HepG2 (cell line): ENCODE results near the gene TACC2.

ENCODE experiments used
- CREB1 ChIP-seq, 2 experiments: fragments of 450-650 bp in 1 of 2; IDR thresholded peaks; 2 replicates each; pipeline ENCODE4 v1.6.1; 2016 to 2017; ENCODE audit warnings: control low read depth in 1 of 2, mild to moderate bottlenecking in 1 of 2, missing compliant biosample characterization in 1 of 2, missing genetic modification characterization in 1 of 2
- CTCF ChIP-seq: sonication (generic); formaldehyde crosslinking; IDR thresholded peaks from 2 replicates; pipeline ENCODE4 v1.5.0; 2020; ENCODE audit warnings: mild to moderate bottlenecking, missing genetic modification reagents, moderate library complexity
- DNMT1 ChIP-seq: sonication (generic); formaldehyde crosslinking; IDR thresholded peaks from 2 replicates; pipeline ENCODE4 v1.5.1; 2020; ENCODE audit warnings: mild to moderate bottlenecking, missing genetic modification reagents

- TF ChIP-seq DNMT1 (CRISPR knock-in tag) (no peak), CTCF (CRISPR knock-in tag) (no peak), CREB1 (IDR thresholded peaks at IDR 0.05) (no peak), CREB1 (CRISPR knock-in tag; IDR thresholded peaks at IDR 0.05) (no peak)
Observed at GRCh38 chr10:122096705-122097104, 107.7 kb downstream of the TACC2 start.
